Stimulated activated CD4-positive, alpha-beta T cell treated with anti-CD3 and anti-CD28 coated beads, Interleukin-4, amount 100 ng/mL, for 1 hour (primary cell): ENCODE results near the gene ENAH.
"Not testable (repeated sequence)": the region's sequence is repeated elsewhere in the genome, so short reads cannot be mapped to it uniquely, and the experiment has no call there.

Experiments
- DNase-seq: peaks from one replicate; pipeline ENCODE4 v3.0.0-alpha.2; 2020

Gene ENAH

GRCh38 chr1:225642177-225642576 is 10.7 kb downstream of the ENAH start:
- DNase-seq, result no peak

- no peak for DNase-seq
These were observed 14.1 kb downstream of the ENAH start for GRCh38 chr1:225638853-225639252.

GRCh38 chr1:225637651-225638199 is 15.2 kb downstream of the ENAH start:
- no peak for DNase-seq

GRCh38 chr1:225636992-225637391 is 15.9 kb downstream of the ENAH start:
- DNase-seq, result not testable (repeated sequence)

- no peak for DNase-seq
These were observed 17.3 kb downstream of the ENAH start for GRCh38 chr1:225635649-225636048.

- DNase-seq, result not testable (repeated sequence)
These were observed 20.1 kb downstream of the ENAH start for GRCh38 chr1:225632836-225633235.

GRCh38 chr1:225631021-225631663 is 21.8 kb downstream of the ENAH start:
- no peak for DNase-seq

GRCh38 chr1:225629483-225629882 is 23.4 kb downstream of the ENAH start:
- no peak for DNase-seq

GRCh38 chr1:225628794-225629193 is 24.1 kb downstream of the ENAH start:
- DNase-seq, result not testable (repeated sequence)

- DNase-seq, result no peak
These were observed 25.5 kb downstream of the ENAH start for GRCh38 chr1:225627304-225627947.

- no peak for DNase-seq
These were observed 26.2 kb downstream of the ENAH start for GRCh38 chr1:225626698-225627097.

GRCh38 chr1:225617956-225618355 is 35.0 kb downstream of the ENAH start:
- DNase-seq, result no peak

GRCh38 chr1:225617479-225617878 is 35.4 kb downstream of the ENAH start:
- no peak for DNase-seq

- DNase-seq, result not testable (repeated sequence)
These were observed 37.5 kb downstream of the ENAH start for GRCh38 chr1:225615403-225615790.

GRCh38 chr1:225613006-225613405 is 39.9 kb downstream of the ENAH start:
- DNase-seq, result no peak

- no peak for DNase-seq
These were observed 40.6 kb downstream of the ENAH start for GRCh38 chr1:225612287-225612686.

- DNase-seq, result no peak
These were observed 41.2 kb downstream of the ENAH start for GRCh38 chr1:225611537-225612223.

GRCh38 chr1:225610539-225610938 is 42.4 kb downstream of the ENAH start:
- DNase-seq, result no peak

- DNase-seq, result no peak
These were observed 44.7 kb downstream of the ENAH start for GRCh38 chr1:225608014-225608796.

- DNase-seq, result no peak
These were observed 45.6 kb downstream of the ENAH start for GRCh38 chr1:225607355-225607754.

- DNase-seq, result no peak
These were observed 49.2 kb downstream of the ENAH start for GRCh38 chr1:225603538-225604354.

GRCh38 chr1:225602590-225603206 is 50.2 kb downstream of the ENAH start:
- no peak for DNase-seq
